ENCODE data around the gene MSLN.

MSLN gene

DNA sequence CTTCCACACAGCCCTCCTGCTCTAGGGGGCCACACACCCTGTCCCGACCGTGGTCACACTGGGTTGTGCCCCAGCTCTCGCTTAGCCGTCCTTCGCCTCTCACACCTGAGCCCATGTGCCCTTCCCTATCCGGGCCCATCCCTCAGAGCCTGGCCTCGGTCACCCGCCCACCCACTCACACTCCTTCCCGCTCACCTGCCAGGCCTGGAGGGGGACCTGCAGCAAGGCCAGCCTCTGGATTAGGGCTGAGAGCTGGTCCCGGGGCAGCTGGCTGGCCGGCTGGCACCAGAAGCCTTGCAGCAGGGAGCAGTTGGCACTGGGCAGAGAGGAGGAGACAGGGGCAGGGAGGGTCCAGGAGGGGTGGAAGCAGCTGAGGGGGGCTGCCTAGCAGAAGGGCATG is 17.9 kb downstream of the MSLN start:
- DNase-seq: no peak

DNA sequence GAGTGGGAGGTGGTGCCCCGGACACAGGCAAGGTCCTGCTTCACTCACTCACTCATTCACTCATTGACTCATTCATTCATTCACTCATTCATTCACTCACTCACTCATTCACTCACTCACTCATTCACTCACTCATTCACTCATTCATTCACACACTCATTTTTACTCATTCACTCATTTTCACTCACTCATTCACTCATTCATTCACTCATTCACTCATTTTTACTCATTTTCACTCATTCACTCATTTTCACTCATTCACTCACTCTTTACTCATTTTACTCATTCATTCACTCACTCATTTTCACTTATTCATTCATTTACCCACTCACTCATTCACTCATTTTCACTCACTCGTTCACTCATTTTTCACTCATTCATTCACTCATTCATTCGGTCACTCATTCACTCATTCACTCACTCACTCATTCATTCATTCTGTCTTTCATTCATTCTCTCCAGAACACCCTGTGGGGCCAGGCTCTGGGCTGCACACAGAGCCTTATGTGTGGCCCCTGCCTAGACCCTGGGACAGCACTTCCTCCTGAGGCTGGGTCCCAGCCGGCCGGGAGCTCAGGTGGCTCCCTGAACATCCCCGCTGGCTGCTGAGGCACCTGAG is 18.5 kb downstream of the MSLN start:
- no peak for DNase-seq

DNA sequence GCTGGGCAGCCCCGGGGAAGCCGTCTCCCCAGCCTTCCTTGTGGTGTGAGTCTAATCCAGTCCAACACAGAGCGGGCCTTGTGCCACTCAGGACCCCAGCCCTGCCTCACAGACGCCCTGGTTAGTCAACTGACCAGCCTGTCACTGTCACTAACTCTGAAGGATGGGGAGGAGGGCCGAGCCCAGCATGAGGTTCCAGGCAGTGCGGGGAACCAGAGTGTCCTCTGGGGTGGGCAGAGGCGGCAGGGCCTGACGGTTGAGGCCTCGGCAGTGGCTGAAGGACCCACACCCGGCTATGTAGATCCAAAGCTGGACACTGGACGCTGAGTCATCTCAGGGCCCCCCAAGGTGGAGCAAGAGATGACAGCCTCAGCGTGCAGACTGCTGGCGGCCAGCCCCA is 19.0 kb downstream of the MSLN start:
- DNase-seq: no peak

DNA sequence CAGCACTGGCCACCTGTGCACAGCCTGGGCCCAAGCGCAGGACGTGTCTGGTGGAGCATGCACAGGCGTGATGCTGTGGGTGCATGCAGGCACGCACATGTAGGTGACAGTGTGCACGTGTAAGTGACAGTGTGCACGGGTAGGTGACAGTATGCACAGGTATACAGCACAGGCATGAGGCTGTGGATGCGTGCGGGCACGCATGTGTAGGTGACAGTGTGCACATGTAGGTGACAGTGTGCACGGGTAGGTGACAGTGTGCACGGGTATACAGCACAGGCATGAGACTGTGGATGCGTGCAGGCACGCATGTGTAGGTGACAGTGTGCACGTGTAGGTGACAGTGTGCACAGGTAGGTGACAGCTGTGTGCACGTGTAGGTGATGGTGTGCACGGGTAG is 19.8 kb downstream of the MSLN start:
- DNase-seq: no peak

DNA sequence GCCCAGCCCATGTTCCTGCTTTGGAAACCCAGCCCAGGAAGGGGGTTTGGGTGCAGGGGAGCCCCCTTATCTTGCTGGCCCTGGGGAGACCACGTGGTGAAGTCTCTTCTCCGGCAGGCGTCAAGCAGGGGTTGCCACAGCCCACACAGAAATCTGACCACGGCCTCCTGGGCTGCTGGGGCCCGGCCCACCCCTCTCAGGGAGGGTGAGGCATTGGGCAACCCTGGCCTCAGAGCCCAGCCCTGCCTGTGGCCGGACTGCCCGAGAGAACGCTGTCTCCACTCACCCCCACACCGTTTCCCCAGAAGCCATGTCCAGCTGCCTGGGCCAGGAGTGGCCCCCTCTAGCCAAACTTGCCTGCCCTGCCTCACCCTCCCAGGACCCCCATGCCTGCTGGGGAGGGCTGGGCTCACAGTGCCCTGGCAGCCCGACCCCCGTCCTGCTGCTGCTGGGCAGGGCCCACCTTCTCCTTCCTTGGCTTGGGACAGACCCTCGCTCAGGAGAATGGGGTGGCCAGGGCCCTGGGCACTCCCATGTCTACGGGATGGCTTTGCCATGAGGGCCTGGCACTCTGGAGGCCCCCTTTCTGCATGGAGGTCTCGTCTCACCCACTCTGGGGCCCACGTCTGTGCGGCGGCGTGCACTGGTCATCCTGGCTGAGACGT is 20.9 kb downstream of the MSLN start:
- no peak for DNase-seq

DNA sequence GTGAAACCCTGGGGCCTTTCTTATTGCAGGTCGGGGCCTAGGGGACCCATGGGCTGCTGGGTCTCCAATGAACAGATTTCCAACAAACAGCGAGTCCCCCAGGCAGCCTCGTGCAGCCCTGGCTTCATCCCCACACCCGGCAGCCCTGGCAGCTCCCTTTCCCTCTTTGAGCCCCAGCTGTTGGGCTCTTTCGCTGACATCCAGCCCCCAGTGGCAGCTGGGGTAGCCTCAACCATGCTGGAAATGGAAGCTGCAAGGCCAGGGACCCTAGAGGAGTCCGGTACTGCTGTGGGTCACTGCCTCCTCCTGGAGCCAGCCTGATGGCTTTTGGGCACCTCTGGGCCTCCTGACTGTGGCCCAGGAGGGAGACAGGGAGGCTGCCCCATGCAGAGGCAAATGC is 21.7 kb downstream of the MSLN start:
- DNase-seq: no peak

DNA sequence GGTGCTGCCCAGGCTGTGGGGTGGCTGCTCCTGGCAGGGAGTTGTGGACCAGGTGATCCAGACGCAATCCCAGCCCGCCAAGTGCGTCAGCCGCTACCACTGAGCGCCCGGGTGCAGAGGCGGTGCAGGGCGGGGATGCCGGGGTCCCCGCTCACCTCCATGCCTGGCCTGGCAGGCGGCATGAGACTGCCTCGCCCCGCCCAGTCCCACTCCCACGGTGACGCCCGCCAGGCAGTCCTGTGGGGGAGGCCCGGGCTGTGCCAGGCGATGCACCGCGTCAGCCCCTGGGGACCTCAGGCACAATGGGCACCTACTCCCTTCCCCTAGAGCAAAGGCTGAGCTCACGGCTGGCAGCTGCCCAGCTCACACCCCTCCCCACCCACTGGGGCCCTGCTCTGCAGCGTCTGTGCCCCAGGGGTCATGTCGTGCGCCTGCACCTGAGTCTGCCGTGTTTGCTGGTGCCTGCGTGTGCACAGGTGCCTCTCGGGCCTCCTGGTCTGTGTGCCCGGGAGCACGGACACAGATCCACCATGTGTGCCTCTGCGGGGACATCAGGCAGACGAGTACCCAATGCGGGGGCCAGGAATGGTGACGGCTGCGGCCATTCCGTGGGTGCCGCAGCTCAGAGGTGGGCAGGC is 22.4 kb downstream of the MSLN start:
- no peak for DNase-seq

DNA sequence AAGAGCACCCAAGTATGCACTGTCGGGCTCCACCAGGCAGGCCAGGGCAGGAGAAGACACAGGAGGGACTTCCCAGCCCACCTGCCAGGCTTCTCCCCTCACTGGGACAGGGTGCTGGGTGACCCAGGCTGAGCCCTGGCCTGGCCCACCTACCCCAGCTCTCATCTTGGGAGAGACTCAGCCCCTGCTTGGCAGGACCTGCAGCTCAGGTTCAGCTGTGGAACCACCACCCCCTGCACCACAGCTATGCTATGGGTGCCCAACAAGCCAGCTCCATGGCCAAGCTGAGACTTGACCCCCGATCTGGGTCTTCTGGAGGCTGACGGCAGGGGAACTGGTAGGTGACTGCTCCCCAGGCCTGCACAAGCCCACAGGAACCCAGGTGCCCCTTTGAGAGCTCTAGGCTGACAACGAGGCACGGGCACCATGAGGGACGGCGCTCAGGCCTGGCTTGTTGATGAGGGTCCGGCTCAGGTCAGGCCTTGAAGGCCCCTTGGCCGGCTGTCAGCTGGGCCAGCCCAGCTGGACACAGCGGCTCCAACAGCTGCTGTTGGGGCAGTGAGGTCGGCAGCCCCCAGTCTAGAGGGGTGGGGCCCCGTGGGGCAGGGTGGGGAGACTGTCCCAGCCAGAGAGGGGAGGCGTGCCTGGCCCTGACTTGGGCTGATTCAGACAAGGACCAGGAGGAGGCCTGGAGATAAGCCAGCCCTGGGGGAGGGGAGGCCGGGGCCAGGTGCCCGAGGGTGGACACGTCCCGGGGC is 23.0 kb downstream of the MSLN start:
- DNase-seq: no peak

DNA sequence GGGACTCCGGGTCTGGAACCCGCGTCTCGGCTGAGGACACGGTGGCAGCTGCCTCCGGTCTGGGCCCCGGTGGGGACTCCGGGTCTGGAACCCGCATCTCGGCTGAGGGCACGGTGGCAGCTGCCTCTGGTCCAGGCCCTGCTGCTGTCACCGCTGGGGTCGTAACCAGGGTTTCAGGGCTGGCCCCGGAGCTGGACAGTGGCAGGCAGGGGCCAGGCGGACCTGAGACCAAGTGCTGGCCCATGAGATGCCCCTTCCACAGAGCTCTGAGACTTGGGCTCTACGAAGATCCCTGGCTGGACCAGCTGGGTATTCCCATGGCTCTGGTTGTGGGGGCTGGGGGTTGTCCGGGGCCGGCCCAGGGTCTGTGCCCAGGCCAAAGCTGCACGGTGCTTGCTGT is 23.9 kb downstream of the MSLN start:
- DNase-seq: no peak

DNA sequence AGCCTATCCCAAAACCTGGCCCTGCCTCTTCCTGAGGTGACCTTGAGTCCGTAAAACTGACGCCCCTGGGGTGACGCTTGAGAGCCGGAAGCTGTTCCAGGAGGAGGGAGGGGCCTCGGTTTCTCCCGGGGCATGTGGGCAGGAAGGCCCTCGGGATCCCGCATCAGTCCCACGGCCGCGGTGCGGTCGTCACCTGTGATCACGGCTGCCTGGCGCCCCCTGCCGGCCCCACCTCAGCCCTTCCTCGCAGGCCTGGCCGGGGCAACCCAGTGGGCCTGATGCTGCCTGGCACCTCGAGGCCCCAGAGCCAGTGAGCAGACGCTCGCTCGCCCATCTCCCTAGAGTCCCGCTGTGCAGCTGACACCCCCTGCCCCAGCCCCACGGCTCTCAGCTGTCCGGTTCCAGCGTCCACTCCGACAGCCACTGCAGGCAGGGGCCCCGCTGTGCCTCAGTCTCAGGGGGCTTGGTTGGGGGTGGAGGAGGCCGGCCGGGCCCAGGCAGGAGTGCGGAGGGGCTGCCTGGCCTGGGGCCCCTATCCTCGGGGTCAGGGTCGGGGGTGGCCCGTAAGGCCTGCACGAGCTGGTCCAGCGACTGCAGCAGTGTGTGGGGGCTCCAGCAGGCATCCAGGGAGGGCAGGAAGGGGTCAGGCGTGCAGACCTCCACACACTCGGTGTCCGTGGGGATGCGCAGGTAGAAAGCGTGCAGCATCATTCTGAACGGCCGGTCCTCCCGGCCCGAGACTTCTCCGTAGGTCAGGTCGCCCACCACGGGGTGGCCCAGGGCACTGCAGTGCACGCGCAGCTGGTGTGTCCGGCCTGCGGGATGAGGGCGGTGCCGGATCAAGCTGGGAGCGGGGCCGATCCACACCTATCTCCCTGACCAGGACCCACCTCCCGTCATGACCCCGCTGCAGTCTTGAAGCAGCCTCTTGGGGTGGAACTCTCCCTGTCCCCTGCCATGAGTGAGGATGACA is 25.3 kb downstream of the MSLN start:
- peak; percentile 82 for DNase-seq

DNA sequence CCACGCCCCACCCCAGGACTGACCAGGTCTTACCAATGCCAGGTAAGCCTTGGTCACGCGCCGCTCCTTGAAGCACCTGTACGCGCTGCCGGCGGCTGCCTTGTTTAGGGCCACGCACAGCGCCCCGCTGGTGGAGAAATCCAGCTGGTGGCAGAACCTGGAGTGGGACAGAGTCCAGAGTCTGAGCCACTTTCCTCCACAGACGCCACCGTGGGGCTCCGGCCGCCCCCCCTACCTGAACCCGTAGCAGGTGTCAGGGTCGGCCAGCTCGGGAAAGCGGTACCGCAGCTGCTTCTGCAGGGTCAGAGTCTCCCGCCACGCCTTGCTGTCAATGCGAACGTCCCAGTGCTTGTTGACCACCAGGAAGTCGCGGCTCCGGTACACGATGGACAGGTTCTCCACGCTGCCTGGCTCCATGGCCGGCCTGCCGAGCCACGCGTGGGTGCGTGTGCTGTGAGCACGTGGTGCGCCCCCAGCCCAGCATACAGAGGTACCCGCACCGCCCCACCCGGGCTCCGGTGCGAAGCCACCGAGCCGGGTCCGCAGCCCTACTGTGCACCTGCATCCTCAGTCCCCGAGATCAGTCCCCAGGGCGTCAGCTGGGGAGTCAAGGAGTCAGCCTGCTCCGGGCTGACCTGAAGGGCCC is 26.9 kb downstream of the MSLN start:
- no peak for DNase-seq

DNA sequence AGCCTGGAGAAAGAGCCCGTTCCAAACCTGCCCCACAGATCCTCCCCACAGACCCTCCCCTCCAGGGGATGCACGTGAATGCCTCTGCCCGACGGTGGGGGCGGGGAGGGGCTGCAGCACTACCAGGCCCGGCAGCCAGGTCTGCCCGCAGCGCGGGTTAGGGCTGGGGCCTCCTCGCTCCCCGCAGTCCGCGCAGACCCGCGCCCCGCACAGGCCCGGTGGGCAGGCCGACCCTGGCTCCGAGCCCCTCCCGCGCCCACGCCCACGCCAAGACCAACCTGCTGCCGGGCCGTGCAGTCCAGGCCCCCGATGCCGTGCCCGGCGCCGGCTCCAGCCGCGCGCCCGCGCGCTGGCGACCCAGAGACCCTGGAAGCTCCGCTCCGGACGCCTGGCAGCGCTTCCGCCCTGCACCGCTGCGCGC is 27.5 kb downstream of the MSLN start, which contains the start of gene RPUSD1:
Gene RPUSD1 (minus strand): TSS at position 404 of the 421 bp plus-strand sequence. CDS start 644 bp downstream, outside the sequence.
- no peak for DNase-seq

DNA sequence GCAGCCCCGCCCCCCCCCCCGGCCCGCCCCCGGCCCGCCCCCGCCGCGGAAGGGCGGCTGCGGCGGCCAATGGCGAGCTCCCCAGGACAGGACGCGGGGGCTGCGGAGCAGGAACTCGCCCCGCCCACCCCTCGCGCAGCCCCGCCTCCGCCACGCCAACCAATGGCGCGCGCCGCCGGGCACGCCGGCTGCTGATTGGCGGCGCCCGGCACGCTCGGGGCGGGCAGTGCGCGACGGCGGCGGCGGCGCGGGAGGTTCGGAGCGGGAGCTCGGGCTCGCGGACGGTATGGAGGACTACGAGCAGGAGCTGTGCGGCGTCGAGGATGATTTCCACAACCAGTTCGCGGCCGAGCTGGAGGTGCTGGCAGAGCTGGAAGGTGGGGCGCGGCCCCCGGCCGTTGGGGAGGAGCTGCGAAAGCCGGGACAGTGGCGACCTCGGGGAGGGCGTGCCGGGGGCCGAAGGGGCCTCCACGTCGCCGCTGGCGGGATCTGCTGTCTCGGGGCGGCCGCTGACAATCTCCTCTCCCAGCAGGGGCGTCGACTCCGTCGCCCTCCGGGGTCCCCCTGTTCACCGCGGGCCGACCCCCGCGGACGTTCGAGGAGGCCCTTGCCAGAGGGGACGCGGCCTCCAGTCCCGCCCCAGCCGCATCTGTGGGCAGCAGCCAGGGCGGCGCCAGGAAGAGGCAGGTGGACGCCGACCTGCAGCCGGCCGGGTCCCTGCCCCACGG is 28.0 kb downstream of the MSLN start, which contains the start of gene CHTF18:
Gene CHTF18 (plus strand): TSS at position 222 of the 728 bp plus-strand sequence. CDS start 65 bp downstream, at position 287.
- peak; percentile 91 for DNase-seq

DNA sequence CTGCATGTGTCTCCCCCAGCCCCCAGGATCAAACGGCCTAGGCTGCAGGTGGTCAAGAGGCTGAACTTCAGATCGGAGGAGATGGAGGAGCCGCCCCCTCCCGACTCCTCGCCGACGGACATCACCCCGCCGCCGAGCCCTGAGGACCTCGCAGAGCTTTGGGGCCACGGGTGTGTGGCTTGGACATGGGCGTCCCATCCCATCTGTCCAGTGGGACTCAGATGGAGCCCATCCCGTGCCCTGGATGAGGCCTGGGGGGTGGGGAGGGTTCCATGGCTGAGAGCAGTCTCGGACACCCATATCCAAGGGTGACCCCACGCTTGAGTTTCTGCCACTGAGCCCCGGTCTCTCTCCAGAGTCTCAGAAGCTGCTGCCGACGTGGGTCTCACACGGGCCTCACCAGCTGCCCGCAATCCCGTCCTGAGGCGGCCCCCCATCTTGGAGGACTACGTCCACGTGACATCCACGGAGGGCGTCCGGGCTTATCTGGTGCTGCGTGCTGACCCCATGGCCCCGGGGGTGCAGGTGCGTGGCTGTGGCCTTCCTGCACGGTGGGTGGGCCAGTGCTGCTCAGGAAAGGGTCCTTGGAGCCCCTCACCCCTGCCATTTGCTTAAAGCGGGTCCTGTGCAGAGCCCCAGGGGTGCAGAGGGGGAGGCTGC is 28.8 kb downstream of the MSLN start:
- no peak for DNase-seq

DNA sequence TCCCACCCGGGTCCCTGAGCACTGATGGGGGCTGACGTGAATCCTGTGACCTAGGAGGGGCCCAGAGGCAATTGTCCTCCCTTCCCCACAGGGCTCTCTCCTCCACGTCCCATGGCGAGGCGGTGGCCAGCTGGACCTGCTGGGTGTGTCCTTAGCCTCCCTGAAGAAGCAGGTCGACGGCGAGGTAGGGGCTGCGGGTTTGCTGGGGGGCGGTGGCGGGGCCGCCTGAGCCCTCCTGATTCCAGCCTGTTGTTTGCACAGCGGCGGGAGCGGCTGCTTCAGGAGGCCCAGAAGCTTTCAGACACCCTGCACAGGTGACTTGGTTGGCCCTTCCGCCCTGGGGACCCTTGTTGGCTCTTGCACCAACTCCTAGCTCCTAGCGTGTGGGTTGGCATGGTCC is 29.6 kb downstream of the MSLN start:
- no peak for DNase-seq

DNA sequence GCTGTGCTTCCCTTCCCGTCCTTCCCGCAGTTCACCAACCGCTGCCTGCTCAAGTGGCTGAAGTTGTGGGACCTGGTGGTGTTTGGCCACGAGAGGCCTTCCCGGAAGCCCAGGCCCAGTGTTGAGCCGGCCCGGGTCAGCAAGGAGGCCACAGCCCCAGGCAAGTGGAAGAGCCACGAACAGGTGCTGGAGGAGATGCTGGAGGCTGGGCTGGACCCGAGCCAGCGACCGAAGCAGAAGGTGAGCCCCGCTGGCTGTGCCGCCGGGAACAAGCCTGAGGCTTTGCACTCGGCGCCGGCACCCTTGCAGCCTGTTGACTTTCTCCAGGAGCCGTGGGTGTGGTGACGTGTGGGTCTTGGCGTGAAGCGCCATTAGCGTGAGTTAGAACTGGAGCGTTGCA is 30.6 kb downstream of the MSLN start:
- no peak for DNase-seq

DNA sequence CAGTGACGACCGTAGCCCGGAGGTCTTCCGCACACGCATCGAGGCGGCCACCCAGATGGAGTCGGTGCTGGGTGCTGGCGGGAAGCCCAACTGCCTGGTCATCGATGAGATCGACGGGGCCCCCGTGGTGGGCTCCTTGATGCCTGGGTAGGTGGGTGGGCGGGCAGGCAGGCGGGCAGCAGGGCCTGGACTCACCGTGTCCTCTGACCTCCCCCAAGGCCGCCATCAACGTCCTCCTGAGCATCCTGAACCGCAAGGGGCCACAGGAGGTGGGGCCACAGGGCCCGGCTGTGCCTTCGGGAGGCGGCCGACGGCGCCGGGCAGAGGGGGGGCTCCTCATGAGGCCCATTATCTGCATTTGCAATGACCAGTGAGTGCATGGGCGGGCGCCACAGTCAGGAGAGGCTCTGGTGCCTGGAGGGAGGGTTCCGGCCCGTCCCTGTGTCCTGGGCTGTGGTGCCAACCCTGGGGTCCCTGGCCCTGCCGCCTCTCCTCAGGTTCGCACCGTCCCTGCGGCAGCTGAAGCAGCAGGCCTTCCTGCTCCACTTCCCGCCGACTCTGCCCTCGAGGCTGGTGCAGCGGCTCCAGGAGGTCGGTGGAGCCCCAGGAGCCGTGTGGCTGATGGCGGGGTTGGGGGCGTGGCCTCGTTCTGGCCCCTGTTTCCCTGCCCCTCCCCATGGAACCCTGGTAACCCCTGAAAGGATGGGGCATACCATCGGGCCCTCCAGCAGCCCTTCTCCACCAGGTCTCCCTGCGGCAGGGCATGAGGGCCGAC is 31.9 kb downstream of the MSLN start:
- DNase-seq: no peak

DNA sequence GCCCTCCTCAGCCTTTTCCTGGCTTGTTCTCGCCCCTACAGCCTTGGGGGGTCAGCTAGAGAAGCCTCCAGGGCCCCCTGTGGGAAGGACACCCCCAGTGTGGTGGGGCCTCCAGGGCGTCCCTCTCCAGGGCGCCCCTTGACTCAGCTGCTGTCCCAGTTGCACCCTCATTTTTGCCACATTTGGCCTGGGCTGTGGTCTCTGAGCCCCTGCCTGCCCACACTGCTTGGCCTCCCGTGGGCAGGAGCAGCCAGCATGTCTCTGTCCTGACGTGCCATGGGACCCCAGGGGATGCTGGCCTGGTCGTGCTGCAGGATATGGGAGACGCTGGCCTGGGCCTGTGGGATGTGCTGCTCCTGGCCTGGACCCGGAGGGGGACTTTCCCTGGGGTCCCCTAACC is 32.9 kb downstream of the MSLN start:
- no peak for DNase-seq

DNA sequence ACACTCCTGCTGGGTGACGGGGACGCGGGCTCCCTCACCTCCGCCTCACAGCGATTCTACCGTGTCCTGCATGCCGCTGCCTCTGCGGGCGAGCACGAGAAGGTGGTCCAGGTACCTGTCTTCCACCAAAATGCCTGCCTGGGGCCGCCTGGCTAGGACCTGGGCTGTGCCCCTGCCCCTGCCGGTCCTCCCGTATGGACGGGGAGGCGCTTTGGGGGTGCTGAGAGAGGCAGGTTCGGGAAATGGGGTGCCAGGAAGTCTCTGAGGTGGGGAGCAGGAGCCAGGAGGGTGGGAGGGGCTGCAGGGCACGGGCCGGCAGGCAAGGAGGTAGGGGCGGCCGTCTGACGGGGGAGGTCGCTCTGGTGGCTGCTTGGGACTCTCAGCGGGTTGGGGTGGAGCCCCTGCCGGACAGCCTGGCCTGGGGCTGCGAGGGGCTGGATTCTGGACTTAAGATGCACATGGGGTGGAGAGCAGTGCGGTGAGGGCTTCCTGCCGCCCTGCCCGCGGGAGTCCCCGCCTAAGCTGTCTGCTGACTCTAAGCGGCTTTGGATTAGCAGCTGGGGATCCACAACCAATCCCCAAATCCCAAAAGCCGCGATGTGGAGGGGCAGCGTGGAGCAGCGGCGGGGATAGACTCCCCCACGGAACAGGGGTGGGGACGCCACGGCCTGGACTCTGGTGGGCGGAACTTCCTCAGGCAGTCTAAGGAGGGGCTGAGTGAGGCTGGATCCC is 33.7 kb downstream of the MSLN start:
- no peak for DNase-seq
